Measurements from ENCODE around the gene DEPDC5. TPM values are rescaled to one million over a fixed set of nuclear protein-coding genes. Genes with fewer than 3 reads are reported as not detected.

The DEPDC5 gene
- total RNA-seq, 4 donors from 2014 or later = 6.6 to 12.2 (median 10.4) TPM

- DNase-seq = no peak
- H3K4me1 ChIP-seq = no peaks in the 10 kb centered on the region
- H3K36me3 ChIP-seq = peaks cover 0 to 16% of the 10 kb centered on the region in 2 donors
- no peak overlapping the region for H3K27ac ChIP-seq
- no peaks in the 10 kb centered on the region for H3K27me3 ChIP-seq
- intact Hi-C loops (cut with DNase I; ENCODE audit: low total_unique reads) (no loop called here), in situ Hi-C loops (cut with MboI; ENCODE audit: low sequenced_read_pairs in 4 of 4) (no loop called here)
- no peak for TF ChIP-seq POLR2A (IDR thresholded peaks at IDR 0.05)
- TF ChIP-seq CTCF (IDR thresholded peaks at IDR 0.05 in 4 of 5, conservative IDR thresholded peaks at IDR 0.05 in 1 of 5) = no peak
- H3K9me3 ChIP-seq = no peaks in the 10 kb centered on the region
- ATAC-seq = no peak
- H3K4me3 ChIP-seq = no peak overlapping the region
Observed at GRCh38 chr22:31872209-31872608, 118.4 kb downstream of the DEPDC5 start.

- intact Hi-C loops (cut with DNase I; ENCODE audit: low total_unique reads) (no loop called here), in situ Hi-C loops (cut with MboI; ENCODE audit: low sequenced_read_pairs in 4 of 4) (no loop called here)
- no peak for ATAC-seq
- Histone ChIP-seq H3K36me3 (peaks cover 0 to 19% of the 10 kb centered on the region in 2 donors), H3K27me3 (no peaks in the 10 kb centered on the region), H3K27ac (no peak overlapping the region), H3K4me1 (no peaks in the 10 kb centered on the region), H3K4me3 (no peak overlapping the region), H3K9me3 (no peaks in the 10 kb centered on the region)
- TF ChIP-seq CTCF (IDR thresholded peaks at IDR 0.05 in 4 of 5, conservative IDR thresholded peaks at IDR 0.05 in 1 of 5) (no peak), POLR2A (IDR thresholded peaks at IDR 0.05) (no peak)
- DNase-seq = no peak
Observed at GRCh38 chr22:31874821-31875220, 121.0 kb downstream of the DEPDC5 start.

GRCh38 chr22:31876156-31876920, 122.5 kb downstream of the DEPDC5 start:
- Histone ChIP-seq H3K27me3 (no peaks in the 10 kb centered on the region), H3K4me3 (no peak overlapping the region), H3K9me3 (no peaks in the 10 kb centered on the region), H3K27ac (no peak overlapping the region), H3K36me3 (peaks cover 0 to 11% of the 10 kb centered on the region in 2 donors), H3K4me1 (no peaks in the 10 kb centered on the region)
- ATAC-seq (no peak), DNase-seq (no peak)
- in situ Hi-C loops (cut with MboI; ENCODE audit: low sequenced_read_pairs in 4 of 4) (no loop called here), intact Hi-C loops (cut with DNase I; ENCODE audit: low total_unique reads) (no loop called here)
- TF ChIP-seq POLR2A (IDR thresholded peaks at IDR 0.05) = no peak
- TF ChIP-seq CTCF (IDR thresholded peaks at IDR 0.05 in 4 of 5, conservative IDR thresholded peaks at IDR 0.05 in 1 of 5) = no peak

- DNase-seq = peak; percentile 6 to 43
- Histone ChIP-seq H3K4me1 (no peaks in the 10 kb centered on the region), H3K27me3 (no peaks in the 10 kb centered on the region), H3K4me3 (no peak overlapping the region), H3K27ac (no peak overlapping the region), H3K9me3 (no peaks in the 10 kb centered on the region), H3K36me3 (peaks cover 0 to 5% of the 10 kb centered on the region in 2 donors)
- intact Hi-C loops (cut with DNase I; ENCODE audit: low total_unique reads) (no loop called here), in situ Hi-C loops (cut with MboI; ENCODE audit: low sequenced_read_pairs in 4 of 4) (no loop called here)
- TF ChIP-seq CTCF (IDR thresholded peaks at IDR 0.05 in 4 of 5, conservative IDR thresholded peaks at IDR 0.05 in 1 of 5) (no peak), POLR2A (IDR thresholded peaks at IDR 0.05) (no peak)
- ATAC-seq = peak; percentile 58 to 60
Observed at GRCh38 chr22:31879585-31879984, 125.8 kb downstream of the DEPDC5 start.

Data from gastrocnemius medialis (tissue), 4 donors.